Ishikawa (cell line): ENCODE measurements around the gene IREB2.

Experiments
- CEBPB ChIP-seq: IDR thresholded peaks from 2 replicates; pipeline ENCODE4 v1.6.1; 2012
- CREB1 ChIP-seq: IDR thresholded peaks from 2 replicates; pipeline ENCODE4 v1.6.1; 2012; ENCODE audit warnings: low read depth
- EGR1 ChIP-seq: IDR thresholded peaks from 2 replicates; pipeline ENCODE4 v1.6.1; 2012
- EP300 ChIP-seq: IDR thresholded peaks from 2 replicates; pipeline ENCODE4 v1.6.1; 2012; ENCODE audit warnings: borderline replicate concordance
- FOXM1 ChIP-seq: IDR thresholded peaks from 2 replicates; pipeline ENCODE4 v1.6.1; 2012; ENCODE audit warnings: low read depth, borderline replicate concordance
- MAX ChIP-seq: IDR thresholded peaks from 2 replicates; pipeline ENCODE4 v1.6.1; 2012
- NFIC ChIP-seq: IDR thresholded peaks from 2 replicates; pipeline ENCODE4 v1.6.1; 2012
- RAD21 ChIP-seq: IDR thresholded peaks from 2 replicates; pipeline ENCODE4 v1.6.1; 2012; ENCODE audit warnings: low read depth
- REST ChIP-seq: IDR thresholded peaks from 2 replicates; pipeline ENCODE4 v1.6.1; 2012; ENCODE audit warnings: low read depth, mild to moderate bottlenecking
- TAF1 ChIP-seq: IDR thresholded peaks from 2 replicates; pipeline ENCODE4 v1.6.1; 2012; ENCODE audit warnings: low read depth, mild to moderate bottlenecking
- TCF12 ChIP-seq: IDR thresholded peaks from 2 replicates; pipeline ENCODE4 v1.6.1; 2012; ENCODE audit warnings: low read depth
- TEAD4 ChIP-seq: IDR thresholded peaks from 2 replicates; pipeline ENCODE4 v1.6.1; 2012
- USF1 ChIP-seq: IDR thresholded peaks from 2 replicates; pipeline ENCODE4 v1.6.1; 2012
- YY1 ChIP-seq: IDR thresholded peaks from 2 replicates; pipeline ENCODE4 v1.6.1; 2012; ENCODE audit warnings: low read depth
- ZBTB7A ChIP-seq: IDR thresholded peaks from 2 replicates; pipeline ENCODE4 v1.6.1; 2012; ENCODE audit warnings: low read depth

The IREB2 gene

GRCh38 chr15:78404125-78404524, 33.9 kb upstream of the IREB2 start:
- TF ChIP-seq TCF12 = no peak
- TF ChIP-seq EP300 = no peak

- TF ChIP-seq NFIC = no peak
- no peak for TF ChIP-seq TCF12
- TF ChIP-seq TAF1 = no peak
- no peak for TF ChIP-seq FOXM1
- no peak for TF ChIP-seq USF1
These were observed 32.6 kb upstream of the IREB2 start for GRCh38 chr15:78405336-78405924.

- TF ChIP-seq CREB1 = no peak
These were observed 31.9 kb upstream of the IREB2 start for GRCh38 chr15:78406016-78406585.

- no peak for TF ChIP-seq RAD21
- TF ChIP-seq NFIC = no peak
- TF ChIP-seq YY1 = no peak
- no peak for TF ChIP-seq ZBTB7A
- no peak for TF ChIP-seq TCF12
- no peak for TF ChIP-seq CREB1
- TF ChIP-seq EGR1 = no peak
- TF ChIP-seq TEAD4 = no peak
- no peak for TF ChIP-seq USF1
- no peak for TF ChIP-seq TAF1
- no peak for TF ChIP-seq CEBPB
- no peak for TF ChIP-seq FOXM1
- TF ChIP-seq EP300 = no peak
- no peak for TF ChIP-seq MAX
- TF ChIP-seq REST = no peak
These were observed 30.2 kb upstream of the IREB2 start for GRCh38 chr15:78407608-78408354.

- TF ChIP-seq NFIC = no peak
- TF ChIP-seq ZBTB7A = no peak
These were observed 29.7 kb upstream of the IREB2 start for GRCh38 chr15:78408355-78408640.

- TF ChIP-seq TEAD4 (no peak), EGR1 (no peak), REST (no peak), ZBTB7A (no peak)
These were observed 29.1 kb upstream of the IREB2 start for GRCh38 chr15:78408961-78409360.

- TF ChIP-seq TAF1 = no peak
- no peak for TF ChIP-seq EGR1
- no peak for TF ChIP-seq FOXM1
- no peak for TF ChIP-seq TCF12
- TF ChIP-seq MAX = no peak
- no peak for TF ChIP-seq REST
These were observed 27.0 kb upstream of the IREB2 start for GRCh38 chr15:78411061-78411460.
